Tibial nerve (tissue), 4 donors: Measurements from ENCODE around the gene DHX34. TPM values are rescaled to one million over a fixed set of nuclear protein-coding genes. Genes with fewer than 3 reads are reported as not detected.

Experiments used
- DNase-seq, 2 donors: peaks; one replicate each; pipeline ENCODE4 v3.0.0-alpha.2; 2019; ENCODE audit warnings: low spot score in 2 of 2
- H3K27ac ChIP-seq, 4 donors: fragments of 200-600 bp; sonication (generic) in 3 of 4; one replicate each; pipeline ENCODE4 v1.5.1; 2017 to 2019; ENCODE audit warnings: mild to moderate bottlenecking in 1 of 4
- H3K27me3 ChIP-seq, 2 donors: fragments of 200-600 bp; sonication (generic) in 1 of 2; one replicate each; pipeline versions ENCODE4 v1.5.1 to v1.6.0; 2017 to 2019
- H3K36me3 ChIP-seq, 3 donors: fragments of 200-600 bp; sonication (generic); one replicate each; pipeline ENCODE4 v1.5.1; 2018 to 2019
- H3K4me1 ChIP-seq, 4 donors: fragments of 200-600 bp; sonication (generic) in 3 of 4; one replicate each; pipeline ENCODE4 v1.5.1; 2017 to 2019
- H3K4me3 ChIP-seq, 4 donors: fragments of 200-600 bp; sonication (generic) in 3 of 4; one replicate each; pipeline ENCODE4 v1.5.1; 2017 to 2019; ENCODE audit warnings: mild to moderate bottlenecking in 1 of 4, moderate library complexity in 1 of 4
- H3K9me3 ChIP-seq, 4 donors: fragments of 200-600 bp; sonication (generic) in 3 of 4; one replicate each; pipeline ENCODE4 v1.5.1; 2017 to 2019
- CTCF ChIP-seq, 5 experiments: fragments of 200-600 bp in 3 of 5; fragments of 450-650 bp in 2 of 5; sonication (generic) in 3 of 5; IDR thresholded peaks; one replicate each; pipeline ENCODE4 v1.5.1; 2016 to 2019; ENCODE audit warnings: antibody characterized with exemption in 5 of 5, mild to moderate bottlenecking in 3 of 5, moderate library complexity in 2 of 5
- EP300 ChIP-seq, 2 donors: sonication (generic); formaldehyde crosslinking; IDR thresholded peaks; one replicate each; pipeline ENCODE4 v1.6.1; 2017; ENCODE audit warnings: antibody characterized with exemption in 2 of 2, mild to moderate bottlenecking in 1 of 2
- POLR2A ChIP-seq, 2 donors: fragments of 450-650 bp; IDR thresholded peaks; one replicate each; pipeline ENCODE4 v1.6.1; 2017; ENCODE audit warnings: antibody characterized with exemption in 2 of 2, mild to moderate bottlenecking in 2 of 2, moderate library complexity in 2 of 2
- WGBS, 2 donors: methylation state at CpG; one replicate each; pipeline ENCODE4 v1.1.5; 2018; 5-methylcytosine and 5-hydroxymethylcytosine counted together
- total RNA-seq, 4 donors: library from RNA; depleted of rRNA; stranded (reverse); fragments of >200 nt; gene quantifications; one replicate each; pipeline ENCODE4 v1.1.0, GENCODE V29; 2016

The DHX34 gene
- total RNA-seq, 4 donors from 2014 or later, result 12.4 to 43.8 (median 13.9) TPM

DNA sequence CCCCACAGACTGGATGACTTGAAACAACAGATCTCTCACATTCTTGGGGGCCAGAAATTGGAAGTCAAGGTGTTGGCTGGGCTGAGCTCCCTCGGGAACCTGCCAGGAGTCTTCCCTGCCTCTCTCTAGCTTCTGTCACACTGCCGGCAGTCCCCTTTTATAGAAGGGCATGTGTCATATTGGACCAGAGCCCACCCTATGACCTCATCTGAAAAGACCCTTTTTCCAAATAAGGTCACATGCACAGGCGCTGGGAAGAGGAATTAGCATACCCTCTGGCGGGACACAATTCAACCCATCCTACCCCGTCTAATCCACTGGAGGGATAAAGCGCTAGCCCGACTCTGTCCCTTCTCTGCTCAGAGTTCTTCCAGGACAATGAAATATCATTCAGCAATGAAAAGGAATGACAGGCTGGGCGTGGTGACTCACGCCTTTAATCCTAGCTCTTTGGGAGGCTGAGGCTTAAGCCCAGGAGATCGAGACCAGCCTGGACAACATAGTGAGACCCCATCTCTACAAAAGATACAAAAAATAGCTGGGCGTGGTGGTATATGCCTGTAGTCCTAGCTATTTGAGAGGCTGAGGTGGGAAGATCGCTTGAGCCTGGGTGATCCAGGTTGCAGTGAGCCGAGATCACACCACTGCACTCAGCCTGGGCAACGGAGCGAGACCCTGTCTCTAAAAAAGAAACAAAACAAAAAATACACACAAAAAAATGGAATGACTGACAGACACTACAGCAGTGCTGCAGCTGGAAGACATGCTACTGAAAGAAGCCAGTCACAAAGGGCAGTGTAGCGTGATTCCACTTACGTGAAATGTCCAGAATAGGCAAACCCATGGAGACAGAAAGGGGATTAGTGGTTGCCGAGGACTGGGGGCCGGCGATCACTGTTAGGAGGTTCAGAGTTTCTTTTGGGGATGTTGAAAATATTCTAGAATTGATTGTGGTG lies 41.7 kb downstream of the DHX34 start:
- TF ChIP-seq POLR2A (IDR thresholded peaks at IDR 0.05), result no peak
- TF ChIP-seq EP300 (IDR thresholded peaks at IDR 0.05), result no peak
- TF ChIP-seq CTCF (IDR thresholded peaks at IDR 0.05), result no peak
- H3K4me3 ChIP-seq, result no peak overlapping the region
- DNase-seq, result no peak
- H3K4me1 ChIP-seq, result peaks cover 0 to 3% (median 0%) of the 10 kb centered on the region in 4 donors
- H3K27ac ChIP-seq, result no peak overlapping the region
- peaks cover 0 to 4% of the 10 kb centered on the region in 2 donors for H3K27me3 ChIP-seq
- H3K36me3 ChIP-seq, result no peaks in the 10 kb centered on the region
- 71 to 74% methylated on average over 19 to 20 of the region's 20 CpGs for WGBS, 2 donors
- no peaks in the 10 kb centered on the region for H3K9me3 ChIP-seq

- Histone ChIP-seq H3K4me3 (no peak overlapping the region), H3K36me3 (no peaks in the 10 kb centered on the region), H3K4me1 (peaks cover 0 to 3% (median 0%) of the 10 kb centered on the region in 4 donors), H3K27ac (no peak overlapping the region), H3K9me3 (no peaks in the 10 kb centered on the region), H3K27me3 (peaks cover 0 to 4% of the 10 kb centered on the region in 2 donors)
- TF ChIP-seq EP300 (IDR thresholded peaks at IDR 0.05) (no peak), CTCF (IDR thresholded peaks at IDR 0.05) (peak; percentile 69 to 77 (median 75))
- 30 to 36% methylated on average over 15 of the region's 15 CpGs for WGBS, 2 donors
- peak; percentile 35 to 61 for DNase-seq
Observed at GRCh38 chr19:47391510-47392223, 42.6 kb downstream of the DHX34 start.

DNA sequence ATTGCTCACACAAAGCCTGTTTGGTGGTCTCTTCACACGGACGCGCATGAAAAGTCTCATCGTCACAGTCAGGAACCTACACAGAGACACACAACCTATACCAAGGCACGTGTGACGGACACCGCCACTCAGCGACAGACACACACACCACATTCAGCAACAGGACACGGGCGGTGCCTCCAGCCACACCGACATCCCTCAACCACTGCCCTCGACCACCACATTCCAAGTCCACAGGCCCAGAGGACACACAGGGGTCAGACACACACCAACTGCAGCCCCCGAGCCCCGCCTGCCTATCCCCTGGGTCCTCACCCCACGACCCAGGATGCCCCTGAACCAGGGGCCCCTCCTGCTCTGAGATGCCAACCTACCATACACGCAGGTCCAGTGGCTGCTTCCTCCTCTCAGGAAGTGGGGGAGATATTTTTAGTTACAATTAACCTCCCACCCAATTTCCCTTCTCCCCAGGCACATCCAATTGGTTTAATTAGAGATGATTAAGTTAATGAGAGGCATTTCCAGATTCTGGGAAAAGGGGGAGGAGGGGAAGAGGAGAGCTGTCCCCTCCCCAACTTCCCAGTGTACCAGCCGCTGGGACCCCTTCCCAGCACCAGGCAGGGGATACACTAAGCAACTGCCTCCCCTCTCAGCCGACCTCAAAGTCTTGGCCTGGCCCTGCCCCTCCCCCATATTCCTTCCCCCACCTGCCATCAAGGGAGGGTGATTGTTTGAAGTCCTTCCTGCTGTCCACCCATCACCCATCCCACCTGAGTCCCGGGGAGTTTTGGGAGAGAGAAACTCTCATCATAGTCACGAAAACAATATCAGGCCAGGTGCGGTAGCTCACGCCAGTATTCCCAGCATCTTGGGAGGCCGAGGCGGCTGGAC lies 49.8 kb downstream of the DHX34 start:
- H3K27ac ChIP-seq, result no peak overlapping the region
- H3K9me3 ChIP-seq, result no peaks in the 10 kb centered on the region
- 42 to 43% methylated on average over 18 to 23 of the region's 24 CpGs for WGBS, 2 donors
- no peaks in the 10 kb centered on the region for H3K36me3 ChIP-seq
- TF ChIP-seq POLR2A (IDR thresholded peaks at IDR 0.05) (no peak), EP300 (IDR thresholded peaks at IDR 0.05) (no peak), CTCF (IDR thresholded peaks at IDR 0.05) (no peak)
- no peaks in the 10 kb centered on the region for H3K4me1 ChIP-seq
- H3K27me3 ChIP-seq, result peaks cover 0 to 31% of the 10 kb centered on the region in 2 donors
- no peak for DNase-seq
- no peak overlapping the region for H3K4me3 ChIP-seq

DNA sequence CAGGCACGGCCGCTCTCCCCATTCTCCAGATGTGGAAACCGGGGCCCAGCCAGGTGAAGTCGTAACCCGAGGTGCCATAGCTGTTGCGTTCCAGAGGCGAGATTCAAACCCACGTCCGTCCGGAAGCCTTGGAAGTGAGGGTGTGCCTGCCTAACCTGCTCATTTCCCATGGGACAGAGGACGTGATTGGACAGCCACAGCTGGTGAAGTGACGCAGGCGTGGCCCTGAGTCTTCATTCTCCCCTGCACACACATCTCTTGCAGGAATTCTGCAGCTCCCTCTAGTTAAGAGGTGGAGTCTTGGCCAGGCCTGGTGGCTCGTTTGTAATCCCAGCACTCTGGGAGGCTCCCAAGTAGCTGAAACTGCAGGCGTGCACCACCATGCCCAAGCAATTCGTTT lies 53.4 kb downstream of the DHX34 start:
- H3K36me3 ChIP-seq, result peaks cover 0 to 3% (median 0%) of the 10 kb centered on the region in 3 donors
- no peak for DNase-seq
- no peaks in the 10 kb centered on the region for H3K4me1 ChIP-seq
- H3K9me3 ChIP-seq, result no peaks in the 10 kb centered on the region
- H3K4me3 ChIP-seq, result no peak overlapping the region
- WGBS, 2 donors, result 79 to 86% methylated on average over 15 to 16 of the region's 16 CpGs
- no peak overlapping the region for H3K27ac ChIP-seq
- TF ChIP-seq EP300 (IDR thresholded peaks at IDR 0.05), result no peak
- TF ChIP-seq CTCF (IDR thresholded peaks at IDR 0.05), result no peak
- no peak for TF ChIP-seq POLR2A (IDR thresholded peaks at IDR 0.05)
- peaks cover 0 to 61% of the 10 kb centered on the region in 2 donors for H3K27me3 ChIP-seq
